ENCODE results near the gene NBPF15.
"Not testable (repeated sequence)": the region's sequence is repeated elsewhere in the genome, so short reads cannot be mapped to it uniquely, and the experiment has no call there.

NBPF15 gene, protein sequence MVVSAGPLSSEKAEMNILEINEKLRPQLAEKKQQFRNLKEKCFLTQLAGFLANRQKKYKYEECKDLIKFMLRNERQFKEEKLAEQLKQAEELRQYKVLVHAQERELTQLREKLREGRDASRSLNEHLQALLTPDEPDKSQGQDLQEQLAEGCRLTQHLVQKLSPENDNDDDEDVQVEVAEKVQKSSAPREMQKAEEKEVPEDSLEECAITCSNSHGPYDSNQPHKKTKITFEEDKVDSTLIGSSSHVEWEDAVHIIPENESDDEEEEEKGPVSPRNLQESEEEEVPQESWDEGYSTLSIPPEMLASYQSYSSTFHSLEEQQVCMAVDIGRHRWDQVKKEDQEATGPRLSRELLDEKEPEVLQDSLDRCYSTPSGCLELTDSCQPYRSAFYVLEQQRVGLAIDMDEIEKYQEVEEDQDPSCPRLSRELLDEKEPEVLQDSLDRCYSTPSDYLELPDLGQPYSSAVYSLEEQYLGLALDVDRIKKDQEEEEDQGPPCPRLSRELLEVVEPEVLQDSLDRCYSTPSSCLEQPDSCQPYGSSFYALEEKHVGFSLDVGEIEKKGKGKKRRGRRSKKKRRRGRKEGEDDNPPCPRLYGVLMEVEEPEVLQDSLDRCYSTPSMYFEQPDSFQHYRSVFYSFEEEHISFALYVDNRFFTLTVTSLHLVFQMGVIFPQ

DNA sequence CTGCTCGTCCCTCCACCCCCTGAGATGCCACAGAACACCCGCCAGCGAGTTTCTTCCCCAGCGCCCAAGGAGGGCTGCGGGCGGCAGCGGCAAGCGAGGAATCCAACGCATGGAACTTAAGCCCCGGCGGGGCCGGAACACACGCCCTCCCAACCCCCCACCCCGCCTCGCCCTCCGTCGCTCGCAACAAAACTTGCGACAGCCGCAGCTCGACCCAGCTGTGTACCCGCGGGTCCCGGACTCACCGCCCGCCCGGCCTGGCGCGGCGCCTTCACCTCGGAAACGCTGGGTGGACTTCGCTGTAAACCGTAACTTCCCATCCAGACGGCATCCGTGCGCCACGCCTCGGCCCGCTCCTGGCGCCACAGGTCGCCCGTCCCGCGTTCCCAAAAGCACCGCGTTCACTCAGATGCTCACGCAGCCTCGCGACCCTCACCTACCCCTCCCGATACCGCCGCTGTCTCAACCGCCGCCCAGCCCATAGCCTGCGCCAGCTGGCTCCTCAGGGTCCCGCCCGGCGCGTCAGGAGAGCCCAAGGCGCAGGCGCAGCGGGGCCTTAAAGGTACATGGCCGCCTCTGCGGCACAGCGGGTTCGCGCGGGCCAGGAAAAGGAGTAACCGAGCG, at the start of gene NBPF15:
Gene NBPF15, minus strand, starts transcription at position 534 of the 624 bp plus-strand sequence. CDS start 21,666 bp downstream, outside the sequence.
- peak; percentile 56 to 68 for DNase-seq

DNA sequence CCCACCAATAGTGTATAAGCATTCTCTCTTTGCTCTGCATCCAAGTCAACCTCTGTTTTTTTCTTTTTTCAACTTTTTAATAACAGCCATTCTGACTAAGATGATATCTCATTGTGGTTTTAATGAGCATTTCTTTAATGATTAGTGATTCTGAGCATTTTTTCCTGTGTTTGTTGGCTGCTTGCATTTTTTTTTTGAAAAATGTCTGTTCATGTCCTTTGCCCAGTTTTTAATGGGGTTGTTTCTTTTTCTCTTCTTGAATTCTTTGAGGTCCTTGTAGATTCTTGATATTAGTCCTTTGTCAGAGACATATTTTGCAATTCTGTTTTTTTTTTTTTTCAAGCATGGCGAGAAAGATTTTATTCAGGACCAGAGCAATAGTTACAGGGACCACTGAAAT, 35.0 kb upstream of the NBPF15 start:
- DNase-seq = not testable (repeated sequence)

DNA sequence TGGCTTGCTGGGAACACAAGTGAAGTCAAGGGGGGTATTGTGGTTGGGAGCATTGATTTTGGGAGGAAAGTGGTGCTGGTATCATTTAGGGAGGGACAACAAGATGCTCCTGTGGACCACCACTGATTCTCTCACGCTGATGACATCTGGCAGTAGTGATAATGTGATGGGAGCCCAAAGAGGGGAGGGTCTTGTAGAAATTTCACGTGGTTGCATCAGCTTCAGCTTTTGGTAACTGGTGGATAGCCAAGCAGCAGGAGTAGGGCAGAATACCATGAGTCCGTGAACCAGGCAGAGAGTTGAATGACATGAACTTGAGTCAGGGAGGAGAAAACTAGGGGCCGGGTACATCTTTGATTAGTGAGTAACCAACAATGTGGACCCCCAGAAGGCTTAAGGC, 32.7 kb upstream of the NBPF15 start:
- DNase-seq = peak; percentile 5 to 83

- not testable (repeated sequence) for DNase-seq
These were observed 28.9 kb upstream of the NBPF15 start for GRCh38 chr1:144490394-144490793.

DNA sequence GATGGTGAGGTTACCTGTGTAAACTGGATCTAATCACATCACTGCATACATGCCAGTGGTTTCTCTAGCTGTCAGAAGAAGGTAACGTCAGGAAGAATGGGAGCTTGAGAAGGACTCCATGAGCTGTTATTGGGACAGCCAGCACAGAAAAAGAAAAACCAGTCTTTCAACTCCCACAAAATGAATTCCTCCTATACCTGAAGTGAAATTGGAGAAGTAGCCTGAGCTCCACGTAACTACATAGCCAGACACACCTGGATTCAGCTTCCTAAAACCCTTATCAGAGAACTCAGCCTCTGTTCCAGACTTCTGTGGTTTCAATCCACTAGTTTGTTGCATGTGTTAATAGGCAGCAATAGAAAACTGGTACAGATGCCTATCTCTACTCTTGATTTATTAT, 25.5 kb upstream of the NBPF15 start:
- not testable (repeated sequence) for DNase-seq

- DNase-seq = not testable (repeated sequence)
These were observed 23.9 kb upstream of the NBPF15 start for GRCh38 chr1:144485048-144485993.

- DNase-seq = not testable (repeated sequence)
These were observed 12.4 kb upstream of the NBPF15 start for GRCh38 chr1:144473897-144474296.

GRCh38 chr1:144471434-144471833, 10.0 kb upstream of the NBPF15 start:
- DNase-seq = not testable (repeated sequence)

- not testable (repeated sequence) for DNase-seq
These were observed 309 bp upstream of the NBPF15 start for GRCh38 chr1:144461778-144462177.

- not testable (repeated sequence) for DNase-seq
These were observed 783 bp downstream of the NBPF15 start for GRCh38 chr1:144460686-144461085.

- not testable (repeated sequence) for DNase-seq
These were observed 19.1 kb downstream of the NBPF15 start for GRCh38 chr1:144442402-144442801.

DNA sequence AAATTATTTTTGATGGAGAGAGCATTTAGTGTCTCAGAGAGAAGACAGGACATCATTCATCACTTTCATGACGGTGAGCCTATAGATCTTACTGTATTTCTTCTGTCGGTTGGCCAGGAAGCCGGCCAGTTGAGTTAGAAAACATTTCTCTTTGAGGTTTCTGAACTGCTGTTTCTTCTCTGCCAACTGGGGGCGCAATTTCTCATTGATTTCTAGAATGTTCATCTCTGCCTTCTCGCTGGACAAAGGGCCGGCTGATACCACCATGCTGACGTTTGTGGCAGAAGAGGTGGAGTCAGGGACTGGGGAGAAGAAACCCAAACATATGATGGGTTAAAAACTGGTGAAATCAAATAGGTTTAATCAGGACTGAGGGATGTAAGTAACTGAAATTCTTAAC, 21.7 kb downstream of the NBPF15 start:
- not testable (repeated sequence) for DNase-seq

DNA sequence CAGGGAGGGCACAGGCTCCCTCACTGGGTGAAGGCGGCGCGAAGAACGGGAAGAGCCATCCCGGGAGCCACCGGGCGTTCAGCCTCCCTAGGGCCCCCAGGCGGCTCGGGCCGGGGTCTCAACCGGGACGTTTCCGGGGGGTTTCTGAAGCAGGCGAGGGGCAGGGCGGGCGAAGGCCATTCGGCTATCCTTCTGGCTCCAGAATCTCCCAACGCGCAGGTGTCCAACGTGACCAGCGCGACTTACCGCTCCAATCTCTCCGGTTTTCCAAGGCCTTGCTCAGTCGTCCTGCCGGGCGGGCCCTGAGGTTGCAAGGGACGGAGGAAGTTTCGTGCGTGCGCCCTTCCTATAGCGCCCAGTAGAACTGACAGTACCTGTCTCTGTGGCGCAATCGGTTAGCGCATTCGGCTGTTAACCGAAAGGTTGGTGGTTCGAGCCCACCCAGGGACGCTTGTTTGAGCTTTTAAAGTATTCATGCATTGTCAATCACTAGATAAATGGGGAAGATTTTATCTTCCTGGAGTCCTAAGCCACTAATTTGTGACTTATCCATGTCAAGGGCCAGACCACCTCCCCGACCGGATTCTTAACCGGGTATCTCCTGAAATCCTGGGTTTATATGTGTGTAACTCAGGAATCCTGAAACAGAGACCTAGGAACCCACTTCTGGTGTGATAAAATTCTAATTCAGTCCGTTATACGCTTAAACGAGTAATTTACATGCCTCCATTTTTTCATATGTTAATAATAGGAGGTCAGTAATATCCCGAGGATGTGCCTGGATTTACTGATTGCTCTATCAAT, 42.4 kb downstream of the NBPF15 start:
- peak; percentile 45 to 64 for DNase-seq

DNA sequence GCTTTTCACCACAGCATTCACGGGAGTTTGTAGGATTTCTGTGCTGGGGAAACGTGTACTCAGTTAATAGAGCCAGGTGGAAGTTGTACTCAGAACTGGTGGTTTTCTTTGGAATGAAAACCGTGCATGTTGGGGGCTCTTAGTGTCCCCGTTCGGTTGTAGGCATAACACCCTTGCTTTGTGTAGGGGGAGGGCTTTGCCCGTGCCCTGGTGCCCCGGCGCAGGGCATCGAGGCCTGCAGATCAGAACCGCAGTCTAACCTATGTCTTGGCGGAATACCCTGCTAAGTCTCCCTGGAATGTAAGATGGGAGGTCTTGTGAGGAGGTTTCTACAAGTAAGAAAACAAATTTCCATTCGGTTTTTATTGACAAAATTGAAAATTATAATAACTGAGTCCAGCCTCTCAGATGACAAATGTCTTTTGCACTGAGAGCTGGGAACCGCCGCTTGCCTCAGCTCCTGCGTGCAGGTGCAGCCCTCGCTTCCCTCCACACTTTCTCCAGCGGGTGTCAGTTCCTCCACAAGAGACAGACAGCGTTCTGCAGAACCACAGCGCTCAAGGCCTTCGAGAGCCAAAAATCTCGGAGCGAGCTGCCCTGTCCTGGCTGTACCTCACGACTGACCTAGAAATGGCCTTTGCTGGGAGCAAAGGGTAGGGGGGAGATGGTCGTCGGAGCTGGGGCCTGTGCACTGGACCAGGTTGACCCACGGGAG, 47.9 kb downstream of the NBPF15 start:
- not testable (repeated sequence) for DNase-seq

- peak; percentile 86 to 95 for DNase-seq
These were observed 48.7 kb downstream of the NBPF15 start for GRCh38 chr1:144412491-144413403.

- DNase-seq = peak; percentile 72 to 73
These were observed 49.4 kb downstream of the NBPF15 start for GRCh38 chr1:144412068-144412471.

DNA sequence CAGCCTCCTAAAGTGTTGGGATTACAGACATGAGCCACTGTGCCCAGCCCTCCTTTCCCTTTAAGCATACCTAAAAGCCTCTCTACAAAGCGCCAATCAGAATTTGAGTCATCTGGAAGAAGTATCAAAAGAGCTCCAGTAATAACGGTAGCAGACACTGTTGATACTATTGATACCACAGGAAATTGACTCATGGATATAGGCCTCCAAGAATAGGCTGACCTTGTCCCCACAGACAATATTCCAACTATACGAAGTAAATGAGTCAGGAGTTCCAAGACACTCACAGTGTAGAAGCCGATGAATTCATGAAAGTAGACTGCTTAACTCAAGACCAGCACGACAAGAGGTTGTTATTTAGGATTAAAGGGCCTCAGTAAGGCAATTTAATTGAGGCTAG, 58.7 kb downstream of the NBPF15 start:
- not testable (repeated sequence) for DNase-seq

- DNase-seq = not testable (repeated sequence)
These were observed 89.8 kb downstream of the NBPF15 start for GRCh38 chr1:144371651-144372050.
